ENCODE measurements around the gene FXYD1.

DNA sequence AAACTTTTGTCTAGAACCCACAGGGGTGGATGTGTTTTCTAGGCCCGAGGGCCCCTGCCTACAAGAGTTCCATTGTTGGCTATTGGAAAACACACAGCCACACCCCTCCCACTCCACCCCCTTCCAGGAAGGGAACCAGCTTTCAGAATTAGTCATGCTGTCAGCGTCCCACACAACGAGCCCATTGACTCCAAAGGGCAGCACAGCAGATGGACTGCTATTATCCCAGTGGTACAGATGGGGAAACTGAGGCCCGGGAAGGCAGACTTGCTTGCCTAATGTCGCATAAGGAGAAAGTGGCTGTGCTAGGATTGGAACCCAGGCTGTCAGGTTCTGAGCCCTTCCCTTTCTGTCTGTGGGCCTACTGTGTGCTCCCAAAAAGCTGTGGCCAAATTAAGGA lies 31.1 kb upstream of the FXYD1 start:
- TF ChIP-seq, protein P1, sequence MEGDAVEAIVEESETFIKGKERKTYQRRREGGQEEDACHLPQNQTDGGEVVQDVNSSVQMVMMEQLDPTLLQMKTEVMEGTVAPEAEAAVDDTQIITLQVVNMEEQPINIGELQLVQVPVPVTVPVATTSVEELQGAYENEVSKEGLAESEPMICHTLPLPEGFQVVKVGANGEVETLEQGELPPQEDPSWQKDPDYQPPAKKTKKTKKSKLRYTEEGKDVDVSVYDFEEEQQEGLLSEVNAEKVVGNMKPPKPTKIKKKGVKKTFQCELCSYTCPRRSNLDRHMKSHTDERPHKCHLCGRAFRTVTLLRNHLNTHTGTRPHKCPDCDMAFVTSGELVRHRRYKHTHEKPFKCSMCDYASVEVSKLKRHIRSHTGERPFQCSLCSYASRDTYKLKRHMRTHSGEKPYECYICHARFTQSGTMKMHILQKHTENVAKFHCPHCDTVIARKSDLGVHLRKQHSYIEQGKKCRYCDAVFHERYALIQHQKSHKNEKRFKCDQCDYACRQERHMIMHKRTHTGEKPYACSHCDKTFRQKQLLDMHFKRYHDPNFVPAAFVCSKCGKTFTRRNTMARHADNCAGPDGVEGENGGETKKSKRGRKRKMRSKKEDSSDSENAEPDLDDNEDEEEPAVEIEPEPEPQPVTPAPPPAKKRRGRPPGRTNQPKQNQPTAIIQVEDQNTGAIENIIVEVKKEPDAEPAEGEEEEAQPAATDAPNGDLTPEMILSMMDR (IDR thresholded peaks at IDR 0.05) = no peak
- no peak for TF ChIP-seq POLR2A (IDR thresholded peaks at IDR 0.05)
